Suprapubic skin (tissue), 4 donors: Measurements from ENCODE around the gene COL12A1. TPM values are rescaled to one million over a fixed set of nuclear protein-coding genes. Genes with fewer than 3 reads are reported as not detected.

Source experiments
- DNase-seq, 2 donors: peaks; one replicate each; pipeline ENCODE4 v3.0.0-alpha.2; 2019; ENCODE audit warnings: low spot score in 2 of 2
- H3K27ac ChIP-seq: fragments of 200-600 bp; sonication (generic); one replicate; pipeline ENCODE4 v1.5.1; 2019
- H3K27me3 ChIP-seq: fragments of 200-600 bp; sonication (generic); one replicate; pipeline ENCODE4 v1.5.1; 2019
- H3K36me3 ChIP-seq: fragments of 200-600 bp; sonication (generic); one replicate; pipeline ENCODE4 v1.5.1; 2019
- H3K4me1 ChIP-seq: fragments of 200-600 bp; sonication (generic); one replicate; pipeline ENCODE4 v1.5.1; 2019
- H3K4me3 ChIP-seq: fragments of 200-600 bp; sonication (generic); one replicate; pipeline ENCODE4 v1.5.1; 2019; ENCODE audit warnings: mild to moderate bottlenecking
- H3K9me3 ChIP-seq: fragments of 200-600 bp; sonication (generic); one replicate; pipeline ENCODE4 v1.5.1; 2019
- EP300 ChIP-seq: sonication (generic); formaldehyde crosslinking; IDR thresholded peaks from one replicate; pipeline ENCODE4 v1.6.1; 2017; ENCODE audit warnings: antibody characterized with exemption
- POLR2A ChIP-seq, 2 donors: fragments of 450-650 bp; IDR thresholded peaks; one replicate each; pipeline ENCODE4 v1.6.1; 2017; ENCODE audit warnings: antibody characterized with exemption in 2 of 2, mild to moderate bottlenecking in 2 of 2, moderate library complexity in 2 of 2
- POLR2AphosphoS5 ChIP-seq, 3 donors: sonication (generic); formaldehyde crosslinking; IDR thresholded peaks; one replicate each; pipeline ENCODE4 v1.6.1; 2017; ENCODE audit warnings: antibody characterized with exemption in 3 of 3
- WGBS: methylation state at CpG from one replicate; pipeline ENCODE4 v1.1.5; 2018; 5-methylcytosine and 5-hydroxymethylcytosine counted together
- total RNA-seq, 4 donors: library from RNA; depleted of rRNA; stranded (reverse); fragments of >200 nt; gene quantifications; one replicate each; pipeline ENCODE4 v1.1.0, GENCODE V29; 2016
- TF ChIP-seq, protein P1 (sequence below), 2 donors: fragments of 200-600 bp in 1 of 2; fragments of 450-650 bp in 1 of 2; sonication (generic) in 1 of 2; IDR thresholded peaks; one replicate each; pipeline ENCODE4 v1.5.1; 2016 to 2019; ENCODE audit warnings: antibody characterized with exemption in 2 of 2, mild to moderate bottlenecking in 1 of 2, moderate library complexity in 1 of 2

The COL12A1 gene
- total RNA-seq, 4 donors from 2014 or later: 41.2 to 47.2 (median 44.1) TPM

DNA sequence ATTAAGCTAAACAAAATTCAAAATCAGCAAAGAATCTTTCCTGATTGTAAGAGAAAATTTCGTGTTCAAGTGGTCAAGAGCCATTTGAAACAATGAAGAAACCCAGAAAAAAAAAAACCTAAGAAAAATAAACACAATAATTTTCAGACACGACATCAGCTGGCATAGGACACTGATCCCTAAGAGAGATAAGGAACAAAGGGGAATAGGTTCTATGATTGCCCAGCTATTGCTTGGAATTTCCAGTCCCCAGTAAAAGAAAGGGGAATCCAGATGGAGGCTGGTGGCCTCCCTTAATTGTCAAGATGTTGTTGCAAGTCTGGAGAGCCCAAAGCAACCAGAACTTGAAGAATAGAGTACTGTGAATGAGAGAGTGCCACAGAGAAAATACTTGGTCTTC, 48.5 kb downstream of the COL12A1 start:
- Histone ChIP-seq H3K27ac (no peak overlapping the region), H3K9me3 (no peaks in the 10 kb centered on the region), H3K4me1 (no peaks in the 10 kb centered on the region), H3K36me3 (peaks cover 12% of the 10 kb centered on the region), H3K27me3 (no peaks in the 10 kb centered on the region), H3K4me3 (no peak overlapping the region)
- no peak for DNase-seq
- 59% methylated on average over 2 of the region's 2 CpGs for WGBS
- TF ChIP-seq POLR2A (IDR thresholded peaks at IDR 0.05) (no peak), POLR2AphosphoS5 (IDR thresholded peaks at IDR 0.05) (no peak), EP300 (no peak)
- TF ChIP-seq, protein P1, sequence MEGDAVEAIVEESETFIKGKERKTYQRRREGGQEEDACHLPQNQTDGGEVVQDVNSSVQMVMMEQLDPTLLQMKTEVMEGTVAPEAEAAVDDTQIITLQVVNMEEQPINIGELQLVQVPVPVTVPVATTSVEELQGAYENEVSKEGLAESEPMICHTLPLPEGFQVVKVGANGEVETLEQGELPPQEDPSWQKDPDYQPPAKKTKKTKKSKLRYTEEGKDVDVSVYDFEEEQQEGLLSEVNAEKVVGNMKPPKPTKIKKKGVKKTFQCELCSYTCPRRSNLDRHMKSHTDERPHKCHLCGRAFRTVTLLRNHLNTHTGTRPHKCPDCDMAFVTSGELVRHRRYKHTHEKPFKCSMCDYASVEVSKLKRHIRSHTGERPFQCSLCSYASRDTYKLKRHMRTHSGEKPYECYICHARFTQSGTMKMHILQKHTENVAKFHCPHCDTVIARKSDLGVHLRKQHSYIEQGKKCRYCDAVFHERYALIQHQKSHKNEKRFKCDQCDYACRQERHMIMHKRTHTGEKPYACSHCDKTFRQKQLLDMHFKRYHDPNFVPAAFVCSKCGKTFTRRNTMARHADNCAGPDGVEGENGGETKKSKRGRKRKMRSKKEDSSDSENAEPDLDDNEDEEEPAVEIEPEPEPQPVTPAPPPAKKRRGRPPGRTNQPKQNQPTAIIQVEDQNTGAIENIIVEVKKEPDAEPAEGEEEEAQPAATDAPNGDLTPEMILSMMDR (IDR thresholded peaks at IDR 0.05): no peak

DNA sequence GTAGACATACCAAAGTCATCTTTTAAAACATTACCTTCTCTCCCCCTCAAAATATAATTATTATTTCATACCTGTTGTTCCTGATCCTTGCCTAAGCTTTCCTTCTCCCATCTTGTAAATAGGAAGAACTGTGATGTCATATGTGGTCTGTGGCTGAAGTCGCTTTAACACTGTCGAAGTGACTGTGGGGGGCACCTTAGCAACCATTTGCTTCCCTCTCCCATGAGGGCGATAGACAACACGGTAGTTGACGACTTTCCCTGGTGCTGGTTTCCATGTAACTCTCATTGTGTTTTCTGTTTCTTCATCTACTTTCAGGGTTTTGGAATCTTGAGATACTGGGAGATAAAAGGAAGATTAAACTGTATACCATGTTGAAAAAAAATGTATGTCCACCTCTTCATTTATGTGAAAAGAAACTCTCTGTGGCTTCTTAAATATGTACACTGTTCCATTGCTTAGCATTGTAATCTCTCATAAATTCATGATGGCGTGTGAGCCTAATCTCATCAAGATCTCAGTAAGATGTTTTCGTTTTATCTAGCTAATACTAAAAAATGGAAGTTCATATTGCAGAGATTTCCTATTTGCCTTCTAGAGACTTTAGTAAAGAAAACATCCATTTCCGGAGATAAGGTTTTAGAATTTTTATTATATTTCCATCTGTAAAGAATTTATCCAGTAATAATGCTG, 49.5 kb downstream of the COL12A1 start:
- TF ChIP-seq POLR2AphosphoS5 (IDR thresholded peaks at IDR 0.05) (no peak), EP300 (no peak), POLR2A (IDR thresholded peaks at IDR 0.05) (no peak)
- TF ChIP-seq, protein P1 (IDR thresholded peaks at IDR 0.05): no peak
- peaks cover 18% of the 10 kb centered on the region for H3K36me3 ChIP-seq
- no peak overlapping the region for H3K4me3 ChIP-seq
- no peak for DNase-seq
- H3K27me3 ChIP-seq: no peaks in the 10 kb centered on the region
- no peaks in the 10 kb centered on the region for H3K9me3 ChIP-seq
- H3K27ac ChIP-seq: no peak overlapping the region
- 92% methylated on average over 8 of the region's 8 CpGs for WGBS
- H3K4me1 ChIP-seq: no peaks in the 10 kb centered on the region

DNA sequence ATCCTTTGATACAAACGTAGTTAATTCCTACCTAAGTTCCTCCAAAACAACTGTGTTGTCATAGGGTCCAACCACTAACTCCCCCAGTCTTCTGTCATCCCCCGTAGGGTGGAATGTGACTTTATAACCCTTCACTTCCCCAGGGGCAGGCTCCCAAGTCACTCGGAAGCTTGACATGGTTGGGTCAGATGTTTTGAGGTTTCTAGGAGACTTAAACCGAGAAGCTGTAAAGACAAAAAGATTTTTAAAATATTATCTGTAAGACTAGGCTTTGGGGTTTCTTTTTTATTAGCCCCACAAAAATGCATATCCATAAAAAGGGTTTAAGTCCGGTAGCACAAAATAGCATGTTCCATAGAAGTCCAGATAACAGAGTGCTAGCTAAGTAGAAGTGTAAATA, 50.2 kb downstream of the COL12A1 start:
- no peak for DNase-seq
- Histone ChIP-seq H3K27ac (no peak overlapping the region), H3K27me3 (no peaks in the 10 kb centered on the region), H3K4me3 (no peak overlapping the region), H3K4me1 (no peaks in the 10 kb centered on the region), H3K36me3 (peaks cover 18% of the 10 kb centered on the region), H3K9me3 (no peaks in the 10 kb centered on the region)
- 73% methylated on average over 5 of the region's 5 CpGs for WGBS
- TF ChIP-seq EP300 (no peak), POLR2A (IDR thresholded peaks at IDR 0.05) (no peak), POLR2AphosphoS5 (IDR thresholded peaks at IDR 0.05) (no peak)
- TF ChIP-seq, protein P1 (IDR thresholded peaks at IDR 0.05): no peak

DNA sequence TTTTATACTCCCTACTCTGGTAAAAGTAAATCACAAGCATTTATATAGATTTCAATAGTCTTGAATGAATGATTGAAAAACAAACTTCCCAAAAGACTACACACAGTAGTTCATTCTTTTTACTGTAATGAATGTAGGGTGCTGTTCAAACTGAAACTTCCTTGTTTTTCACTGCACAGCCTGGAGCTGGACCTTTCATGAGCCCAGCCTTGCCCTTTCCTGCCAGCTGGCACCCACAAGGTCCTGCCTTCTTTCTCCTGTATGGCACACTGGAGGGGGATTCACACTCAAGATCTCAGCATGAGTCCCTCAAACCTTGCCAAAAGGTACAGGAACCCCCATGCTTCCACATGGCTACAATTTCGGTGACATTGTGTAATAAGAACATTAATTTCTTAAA, 50.9 kb downstream of the COL12A1 start:
- H3K4me1 ChIP-seq: no peaks in the 10 kb centered on the region
- H3K9me3 ChIP-seq: no peaks in the 10 kb centered on the region
- H3K27me3 ChIP-seq: no peaks in the 10 kb centered on the region
- TF ChIP-seq POLR2AphosphoS5 (IDR thresholded peaks at IDR 0.05): no peak
- TF ChIP-seq, protein P1 (IDR thresholded peaks at IDR 0.05): no peak
- no peak for TF ChIP-seq EP300
- TF ChIP-seq POLR2A (IDR thresholded peaks at IDR 0.05): no peak
- no peak overlapping the region for H3K27ac ChIP-seq
- no peak for DNase-seq
- H3K36me3 ChIP-seq: peaks cover 18% of the 10 kb centered on the region
- 85% methylated on average over 1 of the region's 1 CpG for WGBS
- H3K4me3 ChIP-seq: no peak overlapping the region

DNA sequence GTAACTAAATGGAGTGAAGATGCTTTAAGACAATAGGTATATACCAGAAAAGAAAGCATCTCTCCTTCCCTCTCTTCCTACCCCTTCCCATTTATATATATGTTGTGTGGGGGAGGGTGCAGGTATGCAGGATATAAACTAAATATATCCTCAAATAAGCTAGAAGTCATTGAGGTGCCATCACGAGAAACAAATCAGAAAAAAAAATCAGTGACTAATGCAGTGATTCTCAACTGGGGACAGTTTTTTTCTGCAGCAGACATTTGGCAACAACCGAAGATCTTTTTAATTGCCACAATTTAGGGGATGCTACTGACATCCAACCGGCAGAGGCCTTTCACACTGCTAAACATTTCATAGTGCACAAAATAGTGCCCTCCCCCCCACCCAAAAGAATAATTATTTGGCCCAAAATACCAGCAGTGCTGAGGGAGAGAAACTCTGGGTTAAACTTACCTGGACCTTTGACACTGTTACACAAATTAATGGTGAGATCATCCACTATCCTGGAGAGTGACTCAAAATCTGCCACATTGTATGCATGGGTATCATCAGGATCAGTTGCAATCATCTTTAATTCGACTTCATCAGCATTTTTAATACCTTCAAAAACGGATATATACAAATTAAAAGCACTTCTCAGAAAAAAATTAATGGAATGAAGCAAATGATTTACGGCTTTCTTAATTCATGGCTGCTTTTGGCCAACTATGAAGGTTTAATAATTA, 55.0 kb downstream of the COL12A1 start:
- TF ChIP-seq POLR2AphosphoS5 (IDR thresholded peaks at IDR 0.05): no peak
- TF ChIP-seq, protein P1 (IDR thresholded peaks at IDR 0.05): no peak
- no peak for TF ChIP-seq EP300
- no peak for TF ChIP-seq POLR2A (IDR thresholded peaks at IDR 0.05)
- Histone ChIP-seq H3K27me3 (no peaks in the 10 kb centered on the region), H3K36me3 (peaks cover 27% of the 10 kb centered on the region), H3K9me3 (no peaks in the 10 kb centered on the region), H3K27ac (no peak overlapping the region), H3K4me1 (no peaks in the 10 kb centered on the region), H3K4me3 (no peak overlapping the region)
- 84% methylated on average over 6 of the region's 6 CpGs for WGBS
- DNase-seq: no peak
